A204.1 (cell line): ENCODE data around the gene PTPN2.
A peak's percentile ranks its signal among the peaks of the same experiment; 100 is the strongest.
"Not testable (repeated sequence)": the region's sequence is repeated elsewhere in the genome, so short reads cannot be mapped to it uniquely, and the experiment has no call there.

Experiments used
- FAIRE-seq: peaks from 2 replicates; lab custom pipeline; 2012; peaks lifted over from hg19 to GRCh38; lab: Jason Lieb, UNC

The PTPN2 gene

DNA sequence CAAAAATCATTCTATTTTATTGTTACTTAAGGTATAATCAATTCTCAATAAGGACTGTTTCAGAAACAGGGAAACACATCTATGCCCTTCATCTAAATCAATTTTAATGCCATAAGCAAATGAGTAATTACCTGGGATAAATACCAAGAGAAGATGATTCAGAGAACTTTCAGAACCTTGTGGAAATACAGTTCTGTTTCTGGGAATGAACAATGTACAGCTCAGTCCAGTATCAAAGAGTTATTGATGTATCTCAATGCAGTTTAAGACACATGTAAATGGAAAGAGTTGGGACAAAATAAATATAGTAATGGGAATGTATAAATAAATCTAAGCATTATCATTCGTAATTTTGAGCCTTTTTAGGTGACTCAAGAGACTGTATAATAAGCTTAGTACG lies 60.1 kb downstream of the PTPN2 start:
- peak; percentile 21 for FAIRE-seq

DNA sequence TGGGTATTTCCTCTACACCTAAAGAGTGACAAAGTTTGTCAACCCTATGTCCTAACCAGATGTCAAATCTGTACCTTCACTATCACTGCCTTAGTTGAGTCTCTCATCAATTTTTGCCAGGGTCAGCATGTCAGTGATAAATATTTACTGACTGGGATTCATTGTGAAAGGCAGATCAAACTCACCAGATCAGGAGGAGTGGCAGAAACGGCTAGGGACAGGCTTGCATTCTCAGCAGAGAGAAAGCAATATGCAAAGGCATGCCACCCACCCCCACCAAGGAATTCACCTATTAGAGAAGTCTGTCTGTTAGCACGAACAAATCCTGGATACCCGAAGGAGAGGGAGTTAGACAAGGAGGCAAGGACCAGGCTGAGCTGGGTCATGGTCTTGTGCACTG lies 62.6 kb downstream of the PTPN2 start:
- FAIRE-seq: no peak

DNA sequence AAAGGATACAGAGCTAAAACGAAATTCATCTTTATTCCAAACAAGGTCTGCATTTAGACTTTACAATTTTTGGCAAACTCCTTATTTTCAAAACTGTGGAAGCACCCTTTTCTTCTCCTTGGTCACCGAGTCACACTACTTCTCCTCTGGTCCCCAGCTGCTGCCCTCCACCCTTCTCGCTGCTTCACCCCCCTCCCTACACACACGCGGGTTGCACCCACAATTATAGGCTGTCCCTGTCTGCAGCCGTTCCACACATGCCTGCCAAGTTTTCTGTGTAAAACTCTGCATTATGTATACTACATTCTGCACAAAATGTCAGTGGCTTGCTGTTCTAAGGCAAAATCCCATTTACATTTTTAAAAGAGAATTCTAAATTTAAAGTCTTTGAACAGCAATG lies 63.5 kb downstream of the PTPN2 start:
- no peak for FAIRE-seq

DNA sequence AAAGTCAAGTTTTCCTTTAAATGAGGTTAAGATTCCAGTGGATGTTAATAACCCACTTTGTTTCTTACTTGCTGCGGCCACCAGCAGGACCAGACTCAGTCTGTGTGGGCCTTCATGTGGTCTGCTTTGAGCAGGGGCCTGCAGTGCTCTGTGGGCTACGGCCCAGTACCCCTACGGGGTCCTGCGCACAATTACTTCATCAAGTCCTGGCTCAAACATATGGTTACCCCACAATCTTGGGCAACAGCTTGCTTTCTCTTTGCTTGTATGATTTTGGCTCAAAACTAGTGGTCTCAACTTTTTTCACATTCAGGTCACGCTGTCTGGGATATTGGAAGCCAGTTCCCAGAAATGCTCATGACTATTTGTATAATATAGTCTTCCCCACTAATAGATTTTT lies 64.2 kb downstream of the PTPN2 start:
- no peak for FAIRE-seq

DNA sequence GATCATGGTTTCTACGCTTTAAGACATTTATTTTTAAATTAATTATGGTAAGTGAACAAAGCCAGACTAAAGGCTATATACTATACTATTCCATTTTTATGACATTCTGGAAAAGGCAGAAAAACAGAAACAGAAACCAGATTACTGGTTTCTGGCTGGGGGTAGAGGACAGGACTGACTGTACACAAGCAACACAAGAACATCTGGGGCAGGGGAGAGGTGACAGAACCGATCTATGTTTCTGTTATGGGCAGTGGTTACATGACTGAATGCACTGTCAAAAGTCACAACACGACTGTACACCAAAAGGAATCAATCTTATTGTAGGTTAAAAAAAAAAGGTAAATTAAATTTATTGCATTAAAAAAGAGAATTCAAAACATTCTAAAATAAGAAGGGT lies 64.7 kb downstream of the PTPN2 start:
- no peak for FAIRE-seq

DNA sequence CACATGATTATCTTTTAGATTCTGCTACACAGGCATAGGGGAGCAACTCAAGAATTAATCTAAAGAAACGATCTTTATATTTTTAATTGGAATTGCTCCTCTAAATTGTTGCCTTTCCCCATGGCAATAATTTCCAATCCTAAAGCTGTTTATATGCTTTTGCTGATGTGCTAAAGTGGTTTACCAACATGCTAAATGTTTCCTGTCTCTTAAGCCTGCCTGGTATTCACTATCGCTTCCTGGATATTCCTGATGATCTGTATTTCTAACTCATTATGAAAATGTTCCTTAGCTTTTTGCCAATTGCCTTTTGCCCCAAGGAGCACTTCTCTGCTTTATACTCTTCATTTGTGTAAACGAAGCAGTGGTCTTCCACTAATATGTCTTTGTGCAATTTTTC lies 65.8 kb downstream of the PTPN2 start:
- FAIRE-seq: no peak

DNA sequence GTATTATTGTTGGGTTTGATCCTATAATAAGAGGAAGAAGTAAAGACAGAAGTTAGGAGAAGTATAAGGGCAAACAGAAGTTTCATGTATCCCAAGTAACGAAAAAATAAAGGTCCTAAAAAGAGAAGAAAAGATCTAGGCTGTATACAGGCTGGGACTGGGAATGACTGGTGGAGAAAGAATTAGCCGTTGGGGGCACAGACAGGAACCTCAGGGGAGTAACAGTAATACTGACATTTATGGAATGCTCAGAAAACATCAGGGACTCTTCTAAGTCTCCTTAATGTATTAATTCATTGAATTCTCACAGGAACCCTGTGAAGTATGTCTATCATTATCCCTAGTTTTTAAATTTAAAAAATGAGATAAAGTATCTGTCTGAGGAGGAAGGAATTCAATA lies 67.6 kb downstream of the PTPN2 start:
- FAIRE-seq: no peak

DNA sequence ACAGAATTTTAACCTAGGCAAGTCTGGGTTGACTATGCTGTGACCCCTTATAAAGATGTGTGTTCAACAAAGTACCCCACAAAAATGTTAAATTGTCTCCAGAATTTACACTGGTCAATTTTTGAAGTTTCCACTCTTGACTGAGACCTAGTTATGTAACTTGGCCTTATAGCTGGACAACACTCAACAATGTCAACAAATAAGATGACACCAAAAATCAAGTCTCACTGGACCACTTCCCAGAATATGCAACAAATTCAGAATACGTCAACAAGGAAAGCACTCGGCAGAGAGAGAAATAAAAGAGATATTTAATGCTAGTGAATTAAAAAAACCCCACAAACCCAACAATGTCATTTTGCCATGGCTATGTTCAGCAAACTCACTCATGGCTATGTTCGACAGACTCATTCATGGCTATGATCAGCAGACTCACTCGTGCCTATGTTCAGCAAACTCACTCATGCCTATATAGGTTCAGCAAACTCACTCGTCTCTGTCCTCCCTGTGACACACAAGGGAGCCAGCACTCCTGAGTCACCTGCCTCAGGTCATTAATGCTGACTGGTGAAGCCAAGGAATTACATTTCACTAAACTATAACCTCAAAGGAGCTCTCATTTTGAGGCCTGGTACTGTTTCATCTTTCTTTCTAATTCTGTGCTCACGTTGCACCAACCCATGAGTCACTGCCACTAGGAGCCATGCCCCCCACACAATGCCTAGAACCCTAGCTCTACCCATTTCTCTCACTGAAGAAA lies 72.7 kb downstream of the PTPN2 start:
- no peak for FAIRE-seq

DNA sequence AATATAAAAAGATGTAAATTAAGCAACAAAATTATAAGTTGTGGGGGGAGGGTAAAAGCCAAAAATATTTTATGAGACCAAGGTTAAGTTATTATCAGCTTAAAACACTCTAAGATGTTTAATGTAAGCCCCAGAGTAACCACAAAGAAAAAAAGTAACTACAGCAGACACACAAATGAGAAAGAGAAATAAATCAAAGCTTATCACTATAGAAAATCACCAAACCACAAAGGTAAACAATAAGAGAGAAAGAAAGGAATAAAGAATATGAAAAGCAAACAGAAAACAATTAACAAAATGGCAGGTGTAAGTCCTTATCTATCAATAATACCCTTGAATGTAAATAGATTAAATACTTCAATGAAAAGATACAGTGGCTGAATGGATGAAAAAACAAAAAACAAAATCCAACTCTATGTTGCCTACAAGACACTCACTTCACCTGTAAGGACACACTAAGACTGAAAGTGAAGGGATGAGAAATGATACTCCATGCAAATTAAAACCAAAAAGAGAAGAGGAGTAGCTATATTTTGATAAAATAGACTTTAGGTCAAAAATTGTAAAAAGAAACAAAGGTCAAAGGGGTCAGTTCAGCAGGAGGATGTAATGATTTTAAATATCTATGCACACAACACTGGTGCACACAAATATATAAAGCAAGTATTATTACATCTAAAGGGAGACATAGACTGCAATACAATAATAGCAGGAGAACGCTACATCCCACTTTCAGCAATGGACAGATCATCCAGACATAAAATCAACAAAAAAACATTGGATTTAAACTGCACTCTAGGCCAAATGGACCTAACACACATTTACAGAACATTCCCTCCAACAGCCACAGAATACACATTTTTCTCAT lies 80.7 kb downstream of the PTPN2 start:
- no peak for FAIRE-seq

DNA sequence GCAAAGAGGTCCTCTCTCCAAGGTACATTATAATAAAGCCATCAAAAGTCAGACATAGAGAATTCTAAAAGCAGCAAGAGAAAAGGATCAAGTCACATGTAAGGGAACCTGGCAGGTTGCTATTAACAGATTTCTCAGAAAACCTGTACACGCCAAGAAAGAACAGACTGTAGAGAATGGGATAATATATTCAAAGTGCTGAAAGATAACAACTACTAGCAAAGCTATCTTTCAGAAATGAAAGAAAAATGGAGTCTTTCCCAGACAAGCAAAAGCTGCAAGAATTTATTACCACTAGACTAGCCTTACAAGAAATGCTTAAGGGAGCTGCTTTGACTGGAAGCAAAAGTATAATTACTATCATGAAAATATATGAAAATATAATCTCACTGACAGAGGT lies 81.5 kb downstream of the PTPN2 start:
- no peak for FAIRE-seq

DNA sequence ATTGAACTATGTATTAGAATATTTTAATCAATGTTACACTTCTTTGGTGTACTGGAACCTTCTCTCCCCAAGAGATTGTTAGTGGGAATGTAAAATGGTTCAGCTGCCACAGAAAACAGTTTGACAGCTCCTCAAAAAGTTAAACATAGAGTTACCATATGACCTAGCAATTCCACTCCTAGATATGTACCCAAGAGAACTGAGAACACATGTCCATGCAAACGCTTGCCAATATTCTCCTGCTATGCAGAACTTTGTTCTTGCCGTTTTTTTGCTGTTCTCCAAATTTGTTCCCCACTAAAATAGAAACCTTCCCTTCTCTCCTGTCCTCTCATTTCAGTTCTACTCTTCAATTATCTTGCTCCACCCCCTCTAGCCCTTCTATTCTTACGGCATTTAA lies 87.6 kb downstream of the PTPN2 start:
- no peak for FAIRE-seq

DNA sequence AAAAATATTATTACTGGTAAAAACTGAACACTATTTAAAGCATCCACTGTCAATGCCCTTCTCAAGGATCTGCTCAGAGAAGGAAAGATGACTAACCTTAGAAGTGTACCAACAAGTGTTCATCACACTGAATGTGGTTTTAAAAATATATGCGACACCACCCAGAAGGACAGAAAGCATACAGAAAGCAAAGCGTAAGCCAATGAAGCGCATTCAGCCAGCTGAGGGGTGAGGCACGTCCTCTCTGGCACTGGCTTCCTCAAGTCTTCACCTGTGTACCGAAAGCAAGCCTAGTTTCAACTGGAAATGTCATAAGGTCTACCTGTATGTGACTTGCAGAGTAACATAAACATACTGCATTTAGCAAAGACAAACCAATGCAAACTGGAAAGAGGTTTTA lies 92.4 kb downstream of the PTPN2 start:
- no peak for FAIRE-seq

DNA sequence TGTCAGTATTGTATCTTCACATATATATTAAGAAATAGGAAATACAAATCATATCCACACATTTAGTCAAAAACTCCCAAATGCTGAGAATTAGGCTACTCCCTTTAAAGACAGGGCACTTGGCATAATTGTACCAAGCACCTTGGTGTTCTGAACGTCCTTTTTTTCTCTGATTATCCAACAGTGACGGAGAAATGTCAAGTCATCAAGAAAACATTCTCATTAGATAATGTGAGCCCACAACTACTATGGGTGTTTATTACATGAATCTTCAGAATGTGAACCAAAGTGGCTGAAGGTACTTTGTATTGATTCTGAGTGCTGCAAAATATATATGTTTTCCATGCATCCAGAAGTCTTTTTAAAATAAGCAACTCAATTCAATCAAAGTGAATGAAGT lies 97.4 kb downstream of the PTPN2 start:
- no peak for FAIRE-seq

DNA sequence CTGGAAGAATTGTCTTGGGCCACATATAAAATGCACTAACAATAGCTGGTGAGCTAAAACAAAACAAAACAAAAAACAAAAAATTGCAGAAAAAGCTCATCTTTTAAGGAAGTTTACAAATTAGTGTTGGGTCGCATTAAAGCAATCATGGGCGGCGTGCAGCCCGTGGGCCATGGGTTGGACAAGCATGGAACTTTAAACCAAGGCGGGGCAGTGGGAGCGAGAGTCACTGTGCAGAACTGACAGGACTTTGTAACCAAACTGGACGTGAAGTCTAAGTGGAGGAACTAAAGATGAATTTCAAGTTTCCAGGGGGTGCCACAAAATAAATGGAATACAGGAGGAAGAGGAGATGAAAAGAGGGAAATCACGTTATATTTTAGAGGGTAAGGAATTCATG lies 100.5 kb downstream of the PTPN2 start:
- no peak for FAIRE-seq

DNA sequence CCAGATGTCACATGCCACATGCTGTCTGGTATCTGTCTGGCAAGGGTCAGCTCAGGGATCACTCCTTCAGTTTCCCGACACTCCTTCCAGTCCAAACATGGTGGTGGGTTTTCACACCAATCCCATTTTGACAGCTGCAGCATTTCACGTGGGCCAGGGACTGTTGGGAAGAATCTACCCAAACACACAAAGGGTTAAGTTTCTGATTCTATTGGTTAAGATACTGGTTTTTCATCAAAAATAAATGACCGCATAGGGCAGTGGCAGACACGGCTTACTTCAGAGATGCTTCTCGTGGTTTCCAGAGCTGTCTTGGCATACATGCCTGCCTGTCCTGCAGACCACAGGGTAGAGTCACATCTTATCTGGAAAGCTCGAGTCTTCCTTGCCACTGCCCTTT lies 101.5 kb downstream of the PTPN2 start:
- no peak for FAIRE-seq

DNA sequence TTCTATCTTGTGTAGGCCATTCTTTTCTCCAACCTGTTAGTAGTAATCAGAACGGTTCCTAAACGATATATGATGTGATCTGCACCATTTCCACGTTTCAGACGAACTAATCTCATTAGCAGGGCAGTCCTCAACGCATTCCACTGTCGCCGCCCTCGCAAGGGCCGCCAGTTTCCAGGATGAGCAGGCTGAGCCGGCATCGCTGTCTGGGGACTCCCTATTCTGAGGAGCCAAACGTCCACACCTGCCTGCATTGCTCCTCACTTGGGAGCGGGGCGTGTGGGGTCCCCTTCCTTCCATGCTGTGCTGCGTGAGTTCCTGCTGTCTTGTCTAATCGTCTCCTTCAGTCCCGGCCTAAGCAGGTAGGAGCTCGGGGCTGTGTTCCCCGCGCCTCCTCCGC lies 104.6 kb downstream of the PTPN2 start:
- no peak for FAIRE-seq

DNA sequence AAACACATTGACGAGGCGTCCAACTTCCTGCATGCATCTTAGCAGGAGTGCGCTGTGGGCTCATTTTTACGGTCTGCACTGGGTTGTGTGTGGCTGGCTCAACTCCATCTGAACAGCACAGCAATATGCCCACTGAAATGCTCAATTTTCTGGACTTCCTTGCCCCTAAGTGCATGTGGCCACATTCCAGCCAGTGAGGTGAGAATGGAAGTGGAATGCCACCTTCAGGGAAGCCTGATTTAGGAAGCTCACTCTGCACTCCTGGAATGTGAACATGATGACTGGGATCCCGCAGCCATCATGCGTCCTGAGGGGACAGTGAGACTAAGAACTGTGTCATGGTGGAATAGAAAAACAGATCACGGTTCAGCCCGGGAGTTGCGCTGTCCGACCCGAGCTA lies 105.0 kb downstream of the PTPN2 start:
- no peak for FAIRE-seq

DNA sequence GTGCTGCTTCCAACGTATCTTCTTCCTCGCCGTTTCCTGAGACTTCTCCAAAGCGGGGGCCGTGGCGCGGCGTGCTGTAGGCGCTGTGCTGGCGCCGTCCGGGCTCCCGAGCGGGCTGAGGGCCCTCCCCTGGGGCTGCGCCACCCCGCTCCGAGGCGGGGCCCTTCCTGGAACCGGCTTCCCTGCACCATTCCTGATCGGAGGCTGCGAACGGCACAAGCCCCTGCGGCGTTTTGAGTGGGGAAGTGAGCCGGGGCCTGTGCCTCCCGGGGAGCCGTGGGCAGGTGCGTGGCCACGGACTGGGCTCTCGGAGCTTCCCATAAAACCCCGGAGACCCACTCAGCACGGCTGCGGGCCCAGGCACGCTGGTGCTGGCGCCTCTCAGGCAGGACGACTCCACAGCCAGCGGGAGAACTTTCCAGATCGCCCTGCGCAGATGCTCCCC lies 106.5 kb downstream of the PTPN2 start:
- FAIRE-seq: no peak

DNA sequence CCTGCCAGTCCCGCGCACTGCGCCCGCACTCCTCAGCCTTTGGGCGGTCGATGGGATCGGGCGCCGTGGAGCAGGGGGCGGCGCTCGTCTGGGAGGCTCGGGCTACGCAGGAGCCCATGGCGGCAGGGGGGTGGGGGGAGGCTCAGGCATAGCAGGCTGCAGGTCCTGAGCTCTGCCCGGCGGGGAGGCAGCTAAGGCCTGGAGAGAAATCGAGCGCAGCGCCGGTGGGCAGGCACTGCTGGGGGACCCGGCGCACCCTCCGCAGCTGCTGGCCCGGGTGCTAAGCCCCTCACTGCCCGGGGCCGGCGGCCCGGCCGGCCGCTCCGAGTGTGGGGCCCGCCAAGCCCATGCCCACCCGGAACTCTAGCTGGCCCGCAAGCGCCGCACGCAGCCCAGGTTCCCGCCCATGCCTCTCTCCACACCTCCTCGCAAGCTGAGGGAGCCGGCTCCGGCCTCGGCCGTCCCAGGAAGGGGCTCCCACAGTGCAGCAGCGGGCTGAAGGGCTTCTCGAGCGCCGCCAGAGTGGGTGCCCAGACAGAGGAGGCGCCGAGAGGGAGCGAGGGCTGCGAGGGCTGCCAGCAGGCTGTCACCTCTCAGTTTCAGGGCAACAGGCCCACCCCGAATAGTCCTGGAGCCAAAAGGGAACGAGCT lies 107.1 kb downstream of the PTPN2 start:
- FAIRE-seq: no peak

DNA sequence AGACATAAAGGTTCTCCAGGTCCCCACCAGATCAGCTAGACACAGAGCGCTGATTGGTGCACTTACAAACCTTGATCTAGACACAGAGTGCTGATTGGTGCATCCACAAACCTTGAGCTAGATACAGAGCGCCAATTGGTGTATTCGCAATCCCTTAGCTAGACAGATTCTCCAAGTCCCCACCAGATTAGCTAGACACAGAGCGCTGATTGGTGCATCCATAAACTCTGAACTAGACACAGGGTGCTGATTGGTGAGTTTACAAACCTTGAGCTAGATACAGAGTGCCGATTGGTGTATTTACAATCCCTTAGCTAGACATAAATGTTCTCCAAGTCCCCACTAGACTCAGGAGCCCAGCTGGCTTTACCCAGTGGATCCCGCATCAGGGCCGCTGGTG lies 107.6 kb downstream of the PTPN2 start:
- not testable (repeated sequence) for FAIRE-seq

DNA sequence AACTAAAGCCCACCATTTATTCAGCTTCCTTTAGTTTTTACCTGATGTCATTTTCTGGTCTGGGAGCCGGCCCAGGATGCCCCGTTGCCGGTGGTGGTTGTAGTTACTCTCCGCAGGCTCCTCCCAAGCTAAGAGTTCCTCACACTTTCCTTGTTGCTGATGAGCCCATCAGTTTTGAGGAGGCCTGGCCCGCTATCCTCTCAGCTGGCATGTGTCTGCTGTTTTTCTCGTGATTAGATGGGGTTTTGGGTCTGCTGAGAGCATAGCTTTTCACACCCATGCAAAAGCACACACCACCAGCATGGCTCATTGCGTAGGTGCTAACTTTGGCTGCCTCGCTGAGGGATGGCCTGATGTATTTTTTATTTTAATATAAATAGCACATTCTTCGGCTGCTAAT lies 109.1 kb downstream of the PTPN2 start:
- no peak for FAIRE-seq

DNA sequence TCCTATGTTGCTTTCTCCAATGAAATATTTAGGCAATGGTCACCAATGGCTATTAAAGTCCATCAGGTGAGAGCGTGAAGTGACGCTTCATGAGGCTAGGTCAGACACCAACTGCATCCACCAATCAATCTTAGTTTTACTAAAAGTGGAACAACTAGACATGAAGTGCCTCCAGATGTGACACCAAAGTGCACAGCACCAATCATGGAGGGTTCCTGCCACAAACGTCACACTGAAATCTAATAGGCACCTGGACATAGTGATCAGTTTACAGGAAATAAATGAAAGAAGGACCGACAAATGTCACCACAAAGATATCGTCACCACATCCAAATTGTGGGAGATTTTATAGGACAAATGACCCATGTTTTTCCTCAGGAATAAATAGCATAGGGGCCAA lies 110.7 kb downstream of the PTPN2 start:
- FAIRE-seq: no peak

DNA sequence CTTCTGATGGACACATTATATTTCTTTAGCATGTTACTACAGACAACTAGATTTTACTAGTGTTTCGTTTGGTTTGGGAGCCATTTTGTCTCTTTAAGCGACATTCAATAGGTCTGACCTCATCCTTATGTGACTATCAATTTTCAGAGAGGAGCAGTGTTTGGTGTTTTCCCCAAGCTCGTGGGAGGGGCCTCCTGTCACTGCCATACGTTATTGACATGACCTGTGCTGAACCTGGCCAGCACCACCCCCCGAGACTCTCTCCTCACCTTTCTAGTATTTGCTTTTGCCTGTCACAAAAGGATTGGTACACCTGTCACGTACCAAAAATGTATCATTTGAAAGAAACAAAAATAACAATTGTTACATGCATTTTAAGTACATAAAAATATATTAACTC lies 111.9 kb downstream of the PTPN2 start:
- FAIRE-seq: no peak
